ENCODE data around the gene KPNA3.

The KPNA3 gene

DNA sequence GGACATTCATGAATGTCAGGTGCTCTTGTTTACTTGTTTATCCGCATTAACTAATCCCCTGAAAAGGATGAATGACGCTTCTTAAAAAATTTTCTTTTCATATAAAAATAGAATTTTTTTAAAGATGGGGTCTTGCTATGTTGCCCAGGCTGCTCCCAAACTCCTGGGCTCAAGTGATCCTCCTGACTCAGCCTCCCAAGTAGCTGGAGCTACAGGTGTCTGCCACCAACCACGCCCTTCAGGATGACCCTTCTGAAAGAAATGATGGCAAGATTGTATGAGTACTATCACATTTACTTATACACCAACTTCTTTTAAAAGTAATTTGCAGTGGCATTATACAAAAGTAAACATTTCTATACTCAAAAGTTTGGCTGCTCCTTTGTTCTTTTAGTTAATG, 95.0 kb downstream of the KPNA3 start:
- Histone ChIP-seq H3K27me3 (ENCODE audit: control insufficient read depth, low read length) (no peaks in the 10 kb centered on the region), H3K4me3 (ENCODE audit: low read length) (no peak overlapping the region), H3K27ac (ENCODE audit: low read depth, low read length) (no peak overlapping the region), H3K4me2 (ENCODE audit: low read length) (no peak overlapping the region), H3K9me2 (replicated peaks; ENCODE audit: control insufficient read depth, low read length) (no peaks in the 10 kb centered on the region), H3K9me3 (ENCODE audit: control insufficient read depth, insufficient read depth, low read length) (no peaks in the 10 kb centered on the region), H3K36me3 (ENCODE audit: control insufficient read depth, low read length) (peaks cover 33% of the 10 kb centered on the region), H3K79me2 (ENCODE audit: control insufficient read depth, low read length) (no peaks in the 10 kb centered on the region), H3K4me1 (ENCODE audit: control insufficient read depth, low read length) (peaks cover 11% of the 10 kb centered on the region), H3F3A (ENCODE audit: control insufficient read depth, insufficient read depth) (peaks cover 6% of the 10 kb centered on the region), H4K20me1 (ENCODE audit: control insufficient read depth, insufficient read depth, low read depth, low read length) (no peaks in the 10 kb centered on the region)
- TF ChIP-seq EZH2phosphoT487 (IDR thresholded peaks at IDR 0.05; ENCODE audit: borderline replicate concordance, low read length) (no peak), CTCF (IDR thresholded peaks at IDR 0.05; ENCODE audit: low read depth, low read length, poor library complexity, severe bottlenecking) (no peak)

- H3K4me3 ChIP-seq (ENCODE audit: low read length): no peak overlapping the region
- no peak overlapping the region for H3K27ac ChIP-seq (ENCODE audit: low read depth, low read length)
- no peak overlapping the region for H3K4me2 ChIP-seq (ENCODE audit: low read length)
- peaks cover 11% of the 10 kb centered on the region for H3K36me3 ChIP-seq (ENCODE audit: control insufficient read depth, low read length)
- no peaks in the 10 kb centered on the region for H3K9me2 ChIP-seq (replicated peaks; ENCODE audit: control insufficient read depth, low read length)
- no peaks in the 10 kb centered on the region for H3K9me3 ChIP-seq (ENCODE audit: control insufficient read depth, insufficient read depth, low read length)
- H3K4me1 ChIP-seq (ENCODE audit: control insufficient read depth, low read length): peaks cover 25% of the 10 kb centered on the region
- H3K79me2 ChIP-seq (ENCODE audit: control insufficient read depth, low read length): peaks cover 16% of the 10 kb centered on the region
- H3K27me3 ChIP-seq (ENCODE audit: control insufficient read depth, low read length): no peaks in the 10 kb centered on the region
- no peaks in the 10 kb centered on the region for H4K20me1 ChIP-seq (ENCODE audit: control insufficient read depth, insufficient read depth, low read depth, low read length)
- H3F3A ChIP-seq (ENCODE audit: control insufficient read depth, insufficient read depth): peaks cover 7% of the 10 kb centered on the region
- TF ChIP-seq CTCF (IDR thresholded peaks at IDR 0.05; ENCODE audit: low read depth, low read length, poor library complexity, severe bottlenecking) (no peak), EZH2phosphoT487 (IDR thresholded peaks at IDR 0.05; ENCODE audit: borderline replicate concordance, low read length) (no peak)
Observed at GRCh38 chr13:49694446-49694845, 98.0 kb downstream of the KPNA3 start.

DNA sequence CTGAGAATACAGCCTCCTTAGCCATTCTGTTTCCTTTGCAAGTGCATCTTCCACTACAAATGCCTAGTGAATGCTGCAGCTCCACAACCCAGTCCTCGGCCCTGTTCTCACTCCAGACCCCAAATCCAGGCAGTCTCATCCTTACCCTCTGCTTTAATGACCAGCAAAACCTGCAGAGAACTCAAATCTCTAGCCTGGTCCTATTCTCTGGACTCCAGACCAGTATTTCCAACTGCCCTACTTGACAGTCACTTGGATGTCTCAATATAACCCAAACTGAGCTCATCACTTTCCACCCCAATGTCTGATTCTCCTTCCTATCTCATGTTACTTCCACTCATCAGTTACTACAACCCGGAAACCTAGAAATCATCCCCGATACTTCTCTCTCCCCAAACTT, 98.6 kb downstream of the KPNA3 start:
- Histone ChIP-seq H3F3A (ENCODE audit: control insufficient read depth, insufficient read depth) (peaks cover 7% of the 10 kb centered on the region), H3K79me2 (ENCODE audit: control insufficient read depth, low read length) (peaks cover 22% of the 10 kb centered on the region), H4K20me1 (ENCODE audit: control insufficient read depth, insufficient read depth, low read depth, low read length) (0 out of 2 replicates have a peak, but pooled peaks cover under 1% of the 10 kb centered on the region), H3K9me2 (replicated peaks; ENCODE audit: control insufficient read depth, low read length) (no peaks in the 10 kb centered on the region), H3K27me3 (ENCODE audit: control insufficient read depth, low read length) (no peaks in the 10 kb centered on the region), H3K36me3 (ENCODE audit: control insufficient read depth, low read length) (peaks cover 12% of the 10 kb centered on the region), H3K9me3 (ENCODE audit: control insufficient read depth, insufficient read depth, low read length) (no peaks in the 10 kb centered on the region), H3K4me1 (ENCODE audit: control insufficient read depth, low read length) (peaks cover 27% of the 10 kb centered on the region), H3K27ac (ENCODE audit: low read depth, low read length) (no peak overlapping the region), H3K4me2 (ENCODE audit: low read length) (no peak overlapping the region), H3K4me3 (ENCODE audit: low read length) (no peak overlapping the region)
- TF ChIP-seq CTCF (IDR thresholded peaks at IDR 0.05; ENCODE audit: low read depth, low read length, poor library complexity, severe bottlenecking) (no peak), EZH2phosphoT487 (IDR thresholded peaks at IDR 0.05; ENCODE audit: borderline replicate concordance, low read length) (no peak)
